Measurements from ENCODE around the gene P3H1. TPM values are rescaled to one million over a fixed set of nuclear protein-coding genes. Genes with fewer than 3 reads are reported as not detected.

The P3H1 gene
- total and polyA plus RNA-seq, 2 of the 13 experiments (the other 11 are each of a cell fraction or from before 2014, with no cell fraction given) = 64.6 to 120 TPM

DNA sequence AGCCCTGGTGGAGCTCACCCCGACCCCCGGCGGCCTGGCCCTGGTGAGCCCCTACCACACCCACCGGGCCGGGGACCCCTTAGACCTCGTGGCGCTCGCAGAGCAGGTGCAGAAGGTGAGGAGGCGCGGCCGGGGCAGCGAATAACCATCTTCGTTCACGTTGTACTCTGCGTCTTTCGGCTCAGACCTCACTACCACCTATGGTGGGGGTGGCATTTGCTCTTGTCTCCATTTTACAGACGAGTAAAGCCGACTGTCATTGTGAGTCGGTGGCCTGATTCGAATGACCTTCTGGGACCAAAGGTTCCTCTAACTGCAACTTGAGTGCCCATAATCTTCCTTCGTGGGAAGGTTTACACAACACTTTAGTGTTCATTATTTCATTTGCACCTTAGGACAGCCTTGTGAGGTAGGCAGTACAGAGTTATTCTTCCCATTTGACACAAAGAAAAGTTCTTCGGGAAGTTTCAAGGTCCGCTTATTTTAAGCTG is 727 bp upstream of the P3H1 start:
- Histone ChIP-seq H3K36me3 (replicated peaks in 1 of 2; ENCODE audit: control insufficient read depth in 1 of 2, insufficient read depth in 2 of 2, low read length in 2 of 2) (peaks cover 0 to 4% of the 10 kb centered on the region in 2 experiments; a peak in 3 of 5 replicates), H3K27me3 (ENCODE audit: control insufficient read depth in 1 of 2, insufficient read depth in 2 of 2, low read length in 2 of 2) (peaks cover 0 to 4% of the 10 kb centered on the region in 2 experiments; a peak in 1 of 5 replicates), H3K9me3 (ENCODE audit: low read length) (no peaks in the 10 kb centered on the region), H3K4me3 (replicated peaks in 1 of 3; ENCODE audit: insufficient read depth in 1 of 3, low read depth in 2 of 3, low read length in 3 of 3) (peak overlapping the region; percentile 95 to 99 (median 97)), H3K4me1 (ENCODE audit: insufficient read depth, low read length) (peaks cover 54% of the 10 kb centered on the region), H3K27ac (ENCODE audit: extremely low read length, insufficient read depth, low read length) (peak overlapping the region; percentile 77), H3K9ac (ENCODE audit: insufficient read depth, low read depth, low read length) (peak overlapping the region; percentile 93), H4K20me1 (ENCODE audit: insufficient read depth, low read length) (no peaks in the 10 kb centered on the region; the same call in 1 of the 2 replicates), H3K79me2 (ENCODE audit: insufficient read depth, low read length) (peaks cover 76% of the 10 kb centered on the region), H2AFZ (ENCODE audit: low read length) (no peak overlapping the region), H3K4me2 (ENCODE audit: low read depth, low read length) (peak overlapping the region; percentile 81)
- intact Hi-C loops (cut with micrococcal nuclease; ENCODE audit: unreplicated experiment) (loop anchor here (2.0 to 5.0 kb wide), 2 partner anchors 50 to 79 kb away; partner anchors contain the start of genes ERMAP, SVBP and ZNF691), in situ Hi-C loops (cut with HindIII; ENCODE audit: extremely low pct_ligation_motif_present, low pct_unique_long_range_greater_than_20kb) (no loop called here)
- DNase-seq (ENCODE audit: low spot score) = peak; percentile 32
- ChIA-PET POLR2A (interaction anchor here (0.6 to 2.8 kb wide), 24 partner anchors 9 to 554 kb away, joined by 3 to 33 read pairs (median 5); partner anchors contain the start of genes CLDN19, ERMAP, PPIH and SVBP), CTCF (ENCODE audit: low intra/inter-chr PET ratio, low total read pairs) (no interaction called here)
- peak; percentile 56 for ATAC-seq
- no TSS peak for BruUV-seq (replicated peaks)
- WGBS (ENCODE audit: low lambda C conversion rate) = under 1% methylated on average over 11 of the region's 23 CpGs
- peak; percentile 28 for FAIRE-seq
- TF ChIP-seq, protein P1, sequence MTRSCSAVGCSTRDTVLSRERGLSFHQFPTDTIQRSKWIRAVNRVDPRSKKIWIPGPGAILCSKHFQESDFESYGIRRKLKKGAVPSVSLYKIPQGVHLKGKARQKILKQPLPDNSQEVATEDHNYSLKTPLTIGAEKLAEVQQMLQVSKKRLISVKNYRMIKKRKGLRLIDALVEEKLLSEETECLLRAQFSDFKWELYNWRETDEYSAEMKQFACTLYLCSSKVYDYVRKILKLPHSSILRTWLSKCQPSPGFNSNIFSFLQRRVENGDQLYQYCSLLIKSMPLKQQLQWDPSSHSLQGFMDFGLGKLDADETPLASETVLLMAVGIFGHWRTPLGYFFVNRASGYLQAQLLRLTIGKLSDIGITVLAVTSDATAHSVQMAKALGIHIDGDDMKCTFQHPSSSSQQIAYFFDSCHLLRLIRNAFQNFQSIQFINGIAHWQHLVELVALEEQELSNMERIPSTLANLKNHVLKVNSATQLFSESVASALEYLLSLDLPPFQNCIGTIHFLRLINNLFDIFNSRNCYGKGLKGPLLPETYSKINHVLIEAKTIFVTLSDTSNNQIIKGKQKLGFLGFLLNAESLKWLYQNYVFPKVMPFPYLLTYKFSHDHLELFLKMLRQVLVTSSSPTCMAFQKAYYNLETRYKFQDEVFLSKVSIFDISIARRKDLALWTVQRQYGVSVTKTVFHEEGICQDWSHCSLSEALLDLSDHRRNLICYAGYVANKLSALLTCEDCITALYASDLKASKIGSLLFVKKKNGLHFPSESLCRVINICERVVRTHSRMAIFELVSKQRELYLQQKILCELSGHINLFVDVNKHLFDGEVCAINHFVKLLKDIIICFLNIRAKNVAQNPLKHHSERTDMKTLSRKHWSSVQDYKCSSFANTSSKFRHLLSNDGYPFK (CRISPR knock-in tag; IDR thresholded peaks at IDR 0.05; ENCODE audit: borderline replicate concordance) = peak; percentile 59; the same call in 1 of the 2 replicates
- peak; percentile 82 for TF ChIP-seq ZNF629 (CRISPR knock-in tag; conservative IDR thresholded peaks at IDR 0.05)
- TF ChIP-seq HNF4A (CRISPR knock-in tag; IDR thresholded peaks at IDR 0.05) = peak; percentile 21; the same call in 1 of the 2 replicates
- TF ChIP-seq SAP130 (CRISPR knock-in tag; IDR thresholded peaks at IDR 0.05; ENCODE audit: low read depth) = peak; percentile 59
- TF ChIP-seq PATZ1 (CRISPR knock-in tag; IDR thresholded peaks at IDR 0.05) = peak; percentile 41; the same call in 1 of the 2 replicates
- TF ChIP-seq SIN3A (IDR thresholded peaks at IDR 0.05; ENCODE audit: borderline replicate concordance, low read depth, low read length) = peak; percentile 21; the same call in 1 of the 2 replicates
- TF ChIP-seq RXRA (CRISPR knock-in tag; IDR thresholded peaks at IDR 0.05) = peak; percentile 7; the same call in 1 of the 2 replicates
- 0 out of 2 replicates have a peak, but pooled peaks have one; percentile 23 for TF ChIP-seq GATAD2A (CRISPR knock-in tag; IDR thresholded peaks at IDR 0.05)
- 0 out of 2 replicates have a peak, but pooled peaks have one; percentile 14 for TF ChIP-seq SRY (CRISPR knock-in tag; IDR thresholded peaks at IDR 0.05)
- peak; percentile 8; the same call in 1 of the 2 replicates for TF ChIP-seq ZNF749 (CRISPR knock-in tag; IDR thresholded peaks at IDR 0.05; ENCODE audit: borderline replicate concordance)
- TF ChIP-seq MYC (CRISPR knock-in tag; IDR thresholded peaks at IDR 0.05; ENCODE audit: borderline replicate concordance) = peak; percentile 58
- TF ChIP-seq, protein P2, sequence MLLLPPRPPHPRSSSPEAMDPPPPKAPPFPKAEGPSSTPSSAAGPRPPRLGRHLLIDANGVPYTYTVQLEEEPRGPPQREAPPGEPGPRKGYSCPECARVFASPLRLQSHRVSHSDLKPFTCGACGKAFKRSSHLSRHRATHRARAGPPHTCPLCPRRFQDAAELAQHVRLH (CRISPR knock-in tag; IDR thresholded peaks at IDR 0.05; ENCODE audit: borderline replicate concordance, low read depth) = no peak
- TF ChIP-seq RAD21 (CRISPR knock-in tag; IDR thresholded peaks at IDR 0.05) = peak; percentile 21; the same call in 1 of the 2 replicates
- TF ChIP-seq SALL1 (CRISPR knock-in tag; IDR thresholded peaks at IDR 0.05) = peak; percentile 13; the same call in 1 of the 2 replicates
- TF ChIP-seq HOXA5 (CRISPR knock-in tag; IDR thresholded peaks at IDR 0.05) = 0 out of 2 replicates have a peak, but pooled peaks have one; percentile 7
- peak; percentile 27; the same call in 1 of the 2 replicates for TF ChIP-seq ZHX1 (CRISPR knock-in tag; IDR thresholded peaks at IDR 0.05; ENCODE audit: low read depth)
- no peak for TF ChIP-seq XRCC5 (optimal IDR thresholded peaks at IDR 0.05; ENCODE audit: low read length)

Data from HepG2 (cell line).